ENCODE data around the gene PCDH15. TPM values are rescaled to one million over a fixed set of nuclear protein-coding genes. Genes with fewer than 3 reads are reported as not detected.

Gene PCDH15
- total and polyA plus RNA-seq, 2 experiments from 2014 or later = 0.29 to 0.66 TPM

DNA sequence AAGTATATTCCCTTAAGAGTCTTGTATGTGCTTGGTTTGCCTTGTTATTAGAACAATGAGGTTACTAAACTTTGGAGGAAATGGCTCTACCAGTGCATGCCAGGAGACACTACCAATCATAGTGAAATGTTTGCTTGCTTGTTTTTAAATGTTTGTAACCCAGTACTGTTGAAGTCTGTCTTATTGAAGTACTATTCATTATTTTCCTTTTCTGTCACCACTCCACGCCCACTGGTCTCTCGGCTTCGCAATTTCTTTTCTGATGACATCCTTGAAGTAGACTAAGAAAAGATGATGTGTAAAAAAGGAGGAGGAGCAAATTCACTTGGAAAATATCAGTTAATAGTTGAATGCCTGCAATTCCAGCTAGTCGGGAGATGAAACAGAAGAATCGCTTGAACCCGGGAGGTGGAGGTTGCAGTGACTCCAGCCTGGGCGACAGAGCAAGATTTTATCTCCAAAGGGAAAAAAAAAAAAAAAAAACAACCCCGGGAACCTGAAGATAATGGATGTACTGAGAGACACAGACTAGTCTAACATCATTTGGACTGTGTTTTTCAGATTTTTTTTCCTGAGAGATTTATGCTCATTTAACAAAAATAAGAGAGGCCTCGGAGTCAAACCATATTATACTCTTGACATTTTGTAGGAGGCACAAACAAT, 959.4 kb downstream of the PCDH15 start (continued):
- TF ChIP-seq, protein P1, sequence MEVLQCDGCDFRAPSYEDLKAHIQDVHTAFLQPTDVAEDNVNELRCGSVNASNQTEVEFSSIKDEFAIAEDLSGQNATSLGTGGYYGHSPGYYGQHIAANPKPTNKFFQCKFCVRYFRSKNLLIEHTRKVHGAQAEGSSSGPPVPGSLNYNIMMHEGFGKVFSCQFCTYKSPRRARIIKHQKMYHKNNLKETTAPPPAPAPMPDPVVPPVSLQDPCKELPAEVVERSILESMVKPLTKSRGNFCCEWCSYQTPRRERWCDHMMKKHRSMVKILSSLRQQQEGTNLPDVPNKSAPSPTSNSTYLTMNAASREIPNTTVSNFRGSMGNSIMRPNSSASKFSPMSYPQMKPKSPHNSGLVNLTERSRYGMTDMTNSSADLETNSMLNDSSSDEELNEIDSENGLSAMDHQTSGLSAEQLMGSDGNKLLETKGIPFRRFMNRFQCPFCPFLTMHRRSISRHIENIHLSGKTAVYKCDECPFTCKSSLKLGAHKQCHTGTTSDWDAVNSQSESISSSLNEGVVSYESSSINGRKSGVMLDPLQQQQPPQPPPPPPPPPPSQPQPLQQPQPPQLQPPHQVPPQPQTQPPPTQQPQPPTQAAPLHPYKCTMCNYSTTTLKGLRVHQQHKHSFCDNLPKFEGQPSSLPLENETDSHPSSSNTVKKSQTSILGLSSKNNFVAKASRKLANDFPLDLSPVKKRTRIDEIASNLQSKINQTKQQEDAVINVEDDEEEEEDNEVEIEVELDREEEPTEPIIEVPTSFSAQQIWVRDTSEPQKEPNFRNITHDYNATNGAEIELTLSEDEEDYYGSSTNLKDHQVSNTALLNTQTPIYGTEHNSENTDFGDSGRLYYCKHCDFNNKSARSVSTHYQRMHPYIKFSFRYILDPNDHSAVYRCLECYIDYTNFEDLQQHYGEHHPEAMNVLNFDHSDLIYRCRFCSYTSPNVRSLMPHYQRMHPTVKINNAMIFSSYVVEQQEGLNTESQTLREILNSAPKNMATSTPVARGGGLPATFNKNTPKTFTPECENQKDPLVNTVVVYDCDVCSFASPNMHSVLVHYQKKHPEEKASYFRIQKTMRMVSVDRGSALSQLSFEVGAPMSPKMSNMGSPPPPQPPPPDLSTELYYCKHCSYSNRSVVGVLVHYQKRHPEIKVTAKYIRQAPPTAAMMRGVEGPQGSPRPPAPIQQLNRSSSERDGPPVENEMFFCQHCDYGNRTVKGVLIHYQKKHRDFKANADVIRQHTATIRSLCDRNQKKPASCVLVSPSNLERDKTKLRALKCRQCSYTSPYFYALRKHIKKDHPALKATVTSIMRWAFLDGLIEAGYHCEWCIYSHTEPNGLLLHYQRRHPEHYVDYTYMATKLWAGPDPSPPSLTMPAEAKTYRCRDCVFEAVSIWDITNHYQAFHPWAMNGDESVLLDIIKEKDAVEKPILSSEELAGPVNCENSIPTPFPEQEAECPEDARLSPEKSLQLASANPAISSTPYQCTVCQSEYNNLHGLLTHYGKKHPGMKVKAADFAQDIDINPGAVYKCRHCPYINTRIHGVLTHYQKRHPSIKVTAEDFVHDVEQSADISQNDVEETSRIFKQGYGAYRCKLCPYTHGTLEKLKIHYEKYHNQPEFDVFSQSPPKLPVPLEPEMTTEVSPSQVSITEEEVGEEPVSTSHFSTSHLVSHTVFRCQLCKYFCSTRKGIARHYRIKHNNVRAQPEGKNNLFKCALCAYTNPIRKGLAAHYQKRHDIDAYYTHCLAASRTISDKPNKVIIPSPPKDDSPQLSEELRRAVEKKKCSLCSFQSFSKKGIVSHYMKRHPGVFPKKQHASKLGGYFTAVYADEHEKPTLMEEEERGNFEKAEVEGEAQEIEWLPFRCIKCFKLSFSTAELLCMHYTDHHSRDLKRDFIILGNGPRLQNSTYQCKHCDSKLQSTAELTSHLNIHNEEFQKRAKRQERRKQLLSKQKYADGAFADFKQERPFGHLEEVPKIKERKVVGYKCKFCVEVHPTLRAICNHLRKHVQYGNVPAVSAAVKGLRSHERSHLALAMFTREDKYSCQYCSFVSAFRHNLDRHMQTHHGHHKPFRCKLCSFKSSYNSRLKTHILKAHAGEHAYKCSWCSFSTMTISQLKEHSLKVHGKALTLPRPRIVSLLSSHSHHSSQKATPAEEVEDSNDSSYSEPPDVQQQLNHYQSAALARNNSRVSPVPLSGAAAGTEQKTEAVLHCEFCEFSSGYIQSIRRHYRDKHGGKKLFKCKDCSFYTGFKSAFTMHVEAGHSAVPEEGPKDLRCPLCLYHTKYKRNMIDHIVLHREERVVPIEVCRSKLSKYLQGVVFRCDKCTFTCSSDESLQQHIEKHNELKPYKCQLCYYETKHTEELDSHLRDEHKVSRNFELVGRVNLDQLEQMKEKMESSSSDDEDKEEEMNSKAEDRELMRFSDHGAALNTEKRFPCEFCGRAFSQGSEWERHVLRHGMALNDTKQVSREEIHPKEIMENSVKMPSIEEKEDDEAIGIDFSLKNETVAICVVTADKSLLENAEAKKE (CRISPR knock-in tag; IDR thresholded peaks at IDR 0.05) = no peak
- no peak for TF ChIP-seq EZH2 (IDR thresholded peaks at IDR 0.05; ENCODE audit: low read depth, unreplicated experiment)
- no peak for TF ChIP-seq NANOG (IDR thresholded peaks at IDR 0.05; ENCODE audit: borderline replicate concordance)
- no peak for TF ChIP-seq EZH2phosphoT487 (IDR thresholded peaks at IDR 0.05; ENCODE audit: unreplicated experiment)
- no peak for TF ChIP-seq JUNB (IDR thresholded peaks at IDR 0.05; ENCODE audit: unreplicated experiment)

DNA sequence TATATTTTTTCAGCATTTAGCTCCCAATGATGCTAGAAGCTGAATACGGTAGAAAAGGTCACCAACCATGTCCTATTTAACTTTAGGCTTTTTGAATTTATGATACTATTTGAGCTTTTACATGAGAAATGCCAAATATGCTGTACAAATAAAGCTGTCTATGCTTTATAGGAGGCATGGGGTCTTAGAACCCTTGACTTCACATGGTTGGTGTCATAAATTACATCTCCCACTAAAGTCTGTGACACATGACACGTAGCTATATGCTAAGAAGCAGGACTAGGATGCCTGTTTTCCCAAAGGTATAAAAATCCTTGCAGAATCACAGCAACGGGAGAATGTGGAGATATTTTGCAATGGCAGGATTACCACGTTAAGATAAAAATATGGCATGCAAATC, 960.4 kb downstream of the PCDH15 start:
- no peak for DNase-seq (ENCODE audit: low spot score)
- peaks cover 1% of the 10 kb centered on the region for H3K27me3 Mint-ChIP-seq (ENCODE audit: insufficient read depth, low read depth, poor library complexity)
- no peaks in the 10 kb centered on the region for H3K9me3 Mint-ChIP-seq
- H3K79me2 ChIP-seq (replicated peaks; ENCODE audit: insufficient read depth) = no peaks in the 10 kb centered on the region
- H3K4me2 ChIP-seq = no peak overlapping the region
- H3K27ac Mint-ChIP-seq = no peak overlapping the region
- H3K4me1 ChIP-seq (ENCODE audit: insufficient read depth) = no peaks in the 10 kb centered on the region
- H4K20me1 ChIP-seq (replicated peaks; ENCODE audit: insufficient read depth) = no peaks in the 10 kb centered on the region
- H3F3A ChIP-seq (replicated peaks; ENCODE audit: low read depth) = no peaks in the 10 kb centered on the region
- peaks cover 4% of the 10 kb centered on the region; the same call in 2 of the 3 replicates for H3K4me1 Mint-ChIP-seq
- H3K27me3 ChIP-seq (ENCODE audit: insufficient read depth) = no peaks in the 10 kb centered on the region
- H3K4me3 ChIP-seq = no peak overlapping the region
- H3K27ac ChIP-seq (ENCODE audit: low read depth) = no peak overlapping the region
- 0 out of 2 replicates have a peak overlapping the region, but pooled peaks have one; percentile 67 for H2AFZ ChIP-seq
- no peak overlapping the region for H3K4me3 Mint-ChIP-seq
- no peaks in the 10 kb centered on the region for H3K9me2 ChIP-seq (ENCODE audit: insufficient read depth)
- ATAC-seq = no peak
- H3K36me3 ChIP-seq (ENCODE audit: insufficient read depth) = no peaks in the 10 kb centered on the region
- H3K36me3 Mint-ChIP-seq (ENCODE audit: low read depth) = peaks cover 2% of the 10 kb centered on the region; the same call in 1 of the 3 replicates
- no peak for TF ChIP-seq REST (IDR thresholded peaks at IDR 0.05; ENCODE audit: unreplicated experiment)
- TF ChIP-seq NANOG (IDR thresholded peaks at IDR 0.05; ENCODE audit: borderline replicate concordance) = no peak
- no peak for TF ChIP-seq EZH2 (IDR thresholded peaks at IDR 0.05; ENCODE audit: low read depth, unreplicated experiment)
